GM19467 (cell line): Measurements from ENCODE around the gene GPR17.
A peak's percentile ranks its signal among the peaks of the same experiment; 100 is the strongest.

Experiments used
- ATAC-seq: cut with Tn5 transposase; IDR thresholded peaks from one replicate; pipeline ENCODE4 v1.9.1; 2021; ENCODE audit warnings: mild to moderate bottlenecking, moderate library complexity; ENCODE audit not compliant: unreplicated experiment

GPR17 gene

GRCh38 chr2:127683056-127683455, 37.1 kb downstream of the GPR17 start:
- ATAC-seq: no peak

DNA sequence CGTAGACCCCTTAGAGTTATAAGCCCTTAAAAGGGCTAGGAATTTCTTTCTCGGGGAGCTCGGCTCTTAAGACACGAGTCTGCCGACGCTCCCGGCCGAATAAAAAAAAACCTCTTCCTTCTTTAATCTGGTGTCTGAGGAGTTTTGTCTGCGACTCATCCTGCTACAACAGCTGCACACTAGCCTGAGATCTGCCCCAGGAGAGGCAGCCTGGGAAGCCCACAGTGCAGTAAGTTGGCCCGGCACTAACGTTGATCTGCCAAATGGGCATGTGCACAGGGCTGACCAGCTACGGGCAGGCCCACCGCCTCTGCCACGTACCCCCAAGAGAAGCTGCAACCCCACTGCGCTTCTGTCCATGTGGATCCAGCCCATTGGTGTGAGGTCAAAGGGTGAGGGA, 37.8 kb downstream of the GPR17 start:
- no peak for ATAC-seq

DNA sequence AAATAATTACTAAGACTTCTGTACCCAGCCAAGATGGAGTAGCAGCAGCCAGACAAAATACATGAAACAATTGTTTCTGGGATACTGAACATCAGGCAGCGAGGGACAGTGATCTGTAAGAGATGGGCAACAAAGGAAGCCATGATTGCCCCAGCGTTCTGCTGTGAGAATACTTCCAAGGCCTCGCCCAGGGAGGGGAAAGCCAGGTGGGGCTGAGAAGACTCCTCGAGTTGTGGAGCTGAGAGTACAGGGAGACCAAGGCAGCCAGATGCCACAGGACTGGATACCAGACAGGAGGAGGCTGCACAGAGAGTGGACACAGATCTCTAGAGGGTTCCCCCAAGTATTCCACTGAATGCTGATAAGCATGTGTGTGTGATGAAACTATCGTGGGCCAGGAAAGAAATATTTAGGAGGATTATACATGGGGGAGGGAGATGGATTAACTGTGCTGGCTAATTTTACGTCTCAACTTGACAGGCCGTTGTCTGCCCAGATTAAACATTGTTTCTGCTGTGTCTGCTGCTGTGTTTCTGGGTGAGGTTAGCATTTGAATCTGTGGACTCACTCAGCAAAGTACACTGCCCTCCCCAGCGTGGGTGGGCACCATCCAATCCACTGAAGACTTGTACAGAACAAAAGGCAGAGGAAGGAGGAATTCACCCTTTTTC, 39.6 kb downstream of the GPR17 start:
- ATAC-seq: no peak

DNA sequence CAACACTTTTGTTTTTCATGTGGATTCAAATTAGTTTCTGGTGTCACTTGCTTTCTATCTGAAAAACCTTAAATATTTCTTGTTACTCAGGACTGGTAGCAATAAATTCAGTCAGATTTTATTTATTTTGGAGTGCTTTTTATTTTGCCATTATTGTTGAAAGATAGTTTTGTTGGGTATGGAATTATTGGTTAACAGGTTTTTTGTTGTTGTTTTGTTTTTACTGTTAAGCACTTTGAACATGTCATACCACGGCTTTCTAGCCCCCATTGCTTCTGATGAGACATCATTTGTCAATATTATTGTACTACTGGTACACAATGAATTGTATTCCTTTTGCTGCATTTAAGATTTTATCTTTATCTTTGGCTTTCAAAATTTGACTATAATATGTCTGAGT, 42.5 kb downstream of the GPR17 start:
- ATAC-seq: no peak

DNA sequence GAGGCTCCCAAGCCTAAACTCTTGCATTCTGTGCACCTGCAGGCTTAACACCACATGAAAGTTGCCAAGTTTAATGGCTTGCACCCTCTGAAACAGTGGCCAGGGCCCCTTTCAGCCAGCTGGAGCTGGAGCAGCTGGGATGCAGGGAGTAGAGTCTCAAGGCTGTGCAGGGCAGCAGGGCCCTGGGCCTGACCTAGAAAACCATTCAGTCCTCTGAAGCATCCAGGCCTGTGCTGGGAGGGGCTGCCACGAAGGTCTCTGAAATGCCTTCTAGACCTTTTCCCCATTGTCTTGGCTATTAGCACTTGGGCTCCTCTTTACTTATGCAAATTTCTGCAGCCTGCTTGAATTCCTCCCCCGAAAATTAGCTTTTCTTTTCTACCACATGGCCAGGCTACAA, 44.7 kb downstream of the GPR17 start:
- ATAC-seq: no peak

DNA sequence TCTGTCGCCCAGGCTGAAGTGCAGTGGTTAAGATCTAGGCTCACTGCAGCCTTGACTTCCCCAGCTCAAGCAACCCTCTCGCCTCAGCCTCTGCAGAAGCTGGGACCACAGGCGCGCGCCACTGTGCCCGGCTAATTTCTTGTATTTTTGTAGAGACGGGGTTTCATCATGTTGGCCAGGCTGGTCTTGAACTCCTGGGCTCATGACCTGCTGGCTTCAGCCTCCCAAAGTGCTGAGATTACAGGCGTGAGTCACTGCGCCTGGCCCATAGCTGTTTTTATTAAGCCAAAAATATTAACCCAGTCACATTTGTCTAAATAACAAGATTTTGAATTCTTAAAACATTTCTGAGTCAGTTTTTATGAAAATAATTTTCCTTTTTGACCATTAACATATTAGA, 49.0 kb downstream of the GPR17 start:
- no peak for ATAC-seq

- no peak for ATAC-seq
Measured at GRCh38 chr2:127695491-127696472, 49.8 kb downstream of the GPR17 start.

DNA sequence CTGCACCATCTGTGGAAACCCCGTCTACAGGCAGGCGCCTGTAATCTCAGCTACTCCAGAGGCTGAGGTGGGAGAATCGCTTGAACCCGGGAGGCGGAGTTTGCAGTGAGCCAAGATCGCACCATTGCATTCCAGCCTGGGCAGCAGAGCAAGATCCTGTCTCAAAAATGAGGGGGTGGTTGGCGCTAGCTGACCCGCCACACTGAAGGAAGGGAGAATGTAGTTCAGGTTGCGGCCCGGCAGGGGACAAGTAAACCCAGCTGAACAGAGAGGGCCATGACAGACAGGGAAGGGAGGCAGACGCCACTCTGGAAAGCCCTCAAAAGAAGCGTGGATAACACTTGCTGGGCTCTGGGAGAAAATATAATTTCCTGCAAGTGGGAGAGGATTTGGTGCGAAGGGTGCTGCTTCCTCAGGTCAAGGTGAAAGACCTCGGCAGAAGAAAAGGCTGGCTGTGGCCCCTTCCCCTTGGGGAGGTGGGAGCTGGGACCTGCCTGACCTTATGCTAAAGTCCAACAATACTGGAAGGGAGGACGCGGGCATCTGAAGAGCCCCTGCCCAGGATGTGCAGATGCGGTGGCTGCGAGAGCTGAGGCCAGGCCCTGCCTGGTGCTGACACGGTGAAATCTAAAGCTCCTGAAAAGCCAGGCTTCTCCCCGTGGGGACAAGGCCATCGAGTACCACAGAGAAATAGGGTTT, 51.7 kb downstream of the GPR17 start:
- no peak for ATAC-seq

DNA sequence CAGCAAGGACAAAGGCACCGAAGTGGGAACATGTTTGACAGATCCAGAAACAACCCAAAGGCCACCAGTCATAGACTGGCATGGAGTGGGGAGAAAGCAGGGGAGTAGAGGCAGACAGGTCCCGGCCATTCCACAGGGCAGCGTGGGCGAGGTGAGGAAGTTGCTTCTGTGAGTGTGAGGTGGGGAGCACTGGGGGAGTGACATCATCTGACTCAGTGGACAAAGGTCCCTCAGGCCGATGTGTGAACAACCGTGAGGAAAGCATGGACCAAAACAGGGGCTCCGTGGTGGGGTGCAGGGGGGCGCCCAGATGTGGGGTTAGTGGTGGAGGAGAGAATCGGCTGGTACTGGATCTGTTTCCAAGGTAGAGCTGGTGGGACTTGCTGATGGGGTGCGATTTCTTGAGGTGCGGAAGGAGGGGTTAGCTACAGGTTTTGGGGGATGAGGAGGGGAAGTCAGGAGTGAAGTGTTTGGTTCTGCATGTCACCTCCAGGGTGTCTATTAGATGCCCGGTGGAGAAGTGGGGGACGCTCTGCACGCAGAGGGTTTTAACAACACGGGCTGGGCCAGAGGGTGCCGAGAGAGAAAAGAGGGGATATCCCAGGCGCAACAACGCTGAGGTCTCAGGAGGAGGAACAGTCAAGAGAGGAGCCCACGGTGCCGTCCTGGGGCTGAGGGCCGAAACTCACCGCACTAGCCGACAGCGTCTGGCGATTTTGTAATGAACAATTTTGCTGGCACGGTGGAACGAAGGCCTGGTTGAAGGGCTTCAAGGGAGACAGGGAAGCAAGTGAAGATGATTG, 52.8 kb downstream of the GPR17 start:
- ATAC-seq: no peak

DNA sequence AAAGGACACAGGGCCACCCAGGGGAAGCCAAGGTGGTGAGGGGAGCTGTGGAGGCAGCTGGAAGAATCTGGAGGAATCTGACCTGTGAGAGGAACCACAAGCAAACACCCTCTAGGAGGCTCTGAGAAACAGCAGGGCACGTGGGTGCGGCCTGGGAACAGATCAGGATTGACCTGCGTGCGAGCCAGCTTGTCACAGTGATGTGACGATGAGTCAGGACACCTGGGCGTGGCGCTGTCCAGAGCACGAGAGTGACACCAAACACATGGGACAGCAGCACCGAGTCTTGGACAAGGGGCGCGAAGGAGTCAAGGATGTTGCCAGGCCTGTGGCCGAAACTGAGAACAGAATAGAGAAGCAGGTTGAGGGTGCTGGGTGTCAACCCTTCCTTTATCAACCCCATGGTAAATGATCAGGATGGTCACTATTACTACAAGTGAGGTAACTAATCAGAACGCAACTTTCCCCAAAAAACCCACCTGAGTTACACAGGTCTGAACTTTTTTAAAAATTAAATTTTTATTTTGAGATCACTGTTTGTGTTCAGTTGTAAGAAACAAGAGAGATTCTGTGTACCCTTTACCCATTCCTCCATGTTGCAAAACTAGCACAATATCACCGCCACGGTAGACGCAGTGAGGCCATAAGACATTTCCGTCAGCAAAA, 54.7 kb downstream of the GPR17 start:
- ATAC-seq: peak; percentile 55

GRCh38 chr2:127701193-127701650, 55.3 kb downstream of the GPR17 start, which contains the start of gene SFT2D3:
Gene SFT2D3 (plus strand): TSS chr2:127701497. CDS start chr2:127701529, 32 bp downstream.
- ATAC-seq: peak; percentile 62

DNA sequence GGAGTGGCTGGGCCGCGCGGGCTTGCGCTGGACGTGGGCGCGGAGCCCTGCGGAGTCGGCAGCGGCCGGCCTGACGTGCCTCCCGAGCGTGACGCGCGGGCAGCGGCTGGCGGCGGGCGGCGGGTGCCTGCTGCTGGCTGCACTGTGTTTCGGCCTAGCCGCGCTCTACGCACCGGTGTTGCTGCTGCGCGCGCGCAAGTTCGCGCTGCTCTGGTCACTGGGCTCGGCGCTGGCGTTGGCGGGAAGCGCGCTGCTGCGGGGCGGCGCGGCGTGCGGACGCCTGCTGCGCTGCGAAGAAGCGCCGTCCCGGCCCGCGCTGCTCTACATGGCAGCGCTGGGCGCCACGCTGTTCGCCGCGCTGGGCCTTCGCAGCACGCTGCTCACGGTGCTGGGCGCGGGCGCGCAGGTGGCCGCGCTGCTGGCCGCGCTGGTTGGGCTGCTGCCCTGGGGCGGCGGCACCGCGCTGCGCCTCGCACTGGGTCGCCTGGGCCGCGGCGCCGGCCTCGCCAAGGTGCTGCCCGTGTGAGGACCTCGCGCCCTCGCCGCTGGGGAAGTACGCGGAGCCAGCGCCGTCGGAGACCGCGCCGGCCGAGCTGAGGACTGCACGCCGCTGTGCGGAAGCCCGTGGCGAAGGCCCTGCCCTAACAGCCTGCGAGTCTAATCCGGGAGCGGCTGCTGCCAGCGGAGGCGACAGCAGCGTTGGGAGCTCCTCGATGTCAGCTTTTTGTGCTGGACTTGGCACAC, 55.9 kb downstream of the GPR17 start:
- peak; percentile 56 for ATAC-seq
